IMR-90 (cell line): ENCODE measurements around the gene ELFN2.

ENCODE experiments used
- BHLHE40 ChIP-seq: fragments of 150-350 bp; IDR thresholded peaks from 2 replicates; pipeline ENCODE4 v1.6.1; 2016; ENCODE audit warnings: mild to moderate bottlenecking, low read depth, low read length
- NFE2L2 ChIP-seq: fragments of 150-350 bp; IDR thresholded peaks from 2 replicates; pipeline ENCODE4 v1.6.1; 2016; ENCODE audit warnings: low read depth, mild to moderate bottlenecking, low read length
- POLR2A ChIP-seq: IDR thresholded peaks from 2 replicates; pipeline ENCODE4 v1.6.1; 2012; ENCODE audit warnings: mild to moderate bottlenecking, low read depth, low read length
- RCOR1 ChIP-seq: IDR thresholded peaks from 2 replicates; pipeline ENCODE4 v1.6.1; 2012; ENCODE audit warnings: mild to moderate bottlenecking, low read length, improper control_type of control experiment; ENCODE audit not compliant: insufficient replicate concordance
- RFX5 ChIP-seq: IDR thresholded peaks from 2 replicates; pipeline ENCODE4 v1.8.0; 2012; ENCODE audit warnings: low read depth, mild to moderate bottlenecking, low read length, moderate library complexity
- TF ChIP-seq, protein P1 (sequence below): conservative IDR thresholded peaks from 2 replicates; pipeline ENCODE4 v1.5.1; 2012; ENCODE audit warnings: mild to moderate bottlenecking, low read depth, low read length, improper control_type of control experiment

DNA sequence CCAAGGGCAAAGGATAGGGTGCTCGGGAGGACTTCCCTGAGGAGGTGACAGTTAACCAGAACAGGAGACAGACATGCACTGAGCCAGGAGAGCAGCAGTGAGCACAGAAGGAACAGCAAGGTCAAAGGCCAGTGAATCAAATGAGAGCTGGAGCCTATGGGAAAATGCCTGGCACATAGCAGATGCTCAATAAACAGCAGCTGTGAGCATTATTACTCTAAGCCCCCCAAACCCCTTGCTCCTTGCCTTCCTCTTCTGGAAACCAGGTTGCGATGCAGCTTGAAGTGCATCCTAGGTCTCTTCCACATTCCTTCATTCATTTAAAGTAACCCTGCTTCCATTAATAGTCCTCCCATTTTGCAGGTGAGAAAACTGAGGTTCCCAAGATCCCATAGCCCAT is 13.0 kb downstream of the ELFN2 start:
- TF ChIP-seq RCOR1, result no peak
- TF ChIP-seq NFE2L2, result no peak
- TF ChIP-seq, protein P1, sequence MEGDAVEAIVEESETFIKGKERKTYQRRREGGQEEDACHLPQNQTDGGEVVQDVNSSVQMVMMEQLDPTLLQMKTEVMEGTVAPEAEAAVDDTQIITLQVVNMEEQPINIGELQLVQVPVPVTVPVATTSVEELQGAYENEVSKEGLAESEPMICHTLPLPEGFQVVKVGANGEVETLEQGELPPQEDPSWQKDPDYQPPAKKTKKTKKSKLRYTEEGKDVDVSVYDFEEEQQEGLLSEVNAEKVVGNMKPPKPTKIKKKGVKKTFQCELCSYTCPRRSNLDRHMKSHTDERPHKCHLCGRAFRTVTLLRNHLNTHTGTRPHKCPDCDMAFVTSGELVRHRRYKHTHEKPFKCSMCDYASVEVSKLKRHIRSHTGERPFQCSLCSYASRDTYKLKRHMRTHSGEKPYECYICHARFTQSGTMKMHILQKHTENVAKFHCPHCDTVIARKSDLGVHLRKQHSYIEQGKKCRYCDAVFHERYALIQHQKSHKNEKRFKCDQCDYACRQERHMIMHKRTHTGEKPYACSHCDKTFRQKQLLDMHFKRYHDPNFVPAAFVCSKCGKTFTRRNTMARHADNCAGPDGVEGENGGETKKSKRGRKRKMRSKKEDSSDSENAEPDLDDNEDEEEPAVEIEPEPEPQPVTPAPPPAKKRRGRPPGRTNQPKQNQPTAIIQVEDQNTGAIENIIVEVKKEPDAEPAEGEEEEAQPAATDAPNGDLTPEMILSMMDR, result no peak
- TF ChIP-seq BHLHE40, result no peak
- no peak for TF ChIP-seq POLR2A
- no peak for TF ChIP-seq RFX5
